HG03039 (cell line): ENCODE results near the gene C1orf198.

Experiments used
- ATAC-seq: cut with Tn5 transposase; IDR thresholded peaks from one replicate; pipeline ENCODE4 v1.9.1; 2021; ENCODE audit warnings: mild to moderate bottlenecking, moderate library complexity; ENCODE audit not compliant: unreplicated experiment

Gene C1orf198

DNA sequence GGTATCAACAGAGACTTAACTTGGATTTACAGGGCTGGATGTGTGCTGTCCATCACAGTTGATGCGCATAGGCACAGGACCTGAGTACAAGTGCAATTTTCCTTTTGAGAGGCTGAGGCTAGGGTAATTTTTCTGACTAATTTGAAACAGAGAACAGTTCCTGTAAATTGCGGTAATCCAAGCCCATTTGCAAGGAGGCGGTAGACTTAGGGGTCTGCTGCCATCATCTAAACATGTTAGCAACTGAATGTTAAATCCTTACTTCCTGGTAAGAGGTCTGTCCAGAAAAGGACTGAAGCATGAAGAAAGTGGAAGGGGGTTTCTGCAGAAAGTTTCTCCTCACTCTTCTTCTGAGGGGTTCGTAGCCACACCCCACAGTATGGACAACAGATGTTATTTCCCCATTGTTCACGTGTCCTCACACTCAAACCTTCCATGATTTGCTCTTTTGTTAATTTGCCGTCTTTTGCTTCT is 23.7 kb upstream of the C1orf198 start:
- no peak for ATAC-seq

DNA sequence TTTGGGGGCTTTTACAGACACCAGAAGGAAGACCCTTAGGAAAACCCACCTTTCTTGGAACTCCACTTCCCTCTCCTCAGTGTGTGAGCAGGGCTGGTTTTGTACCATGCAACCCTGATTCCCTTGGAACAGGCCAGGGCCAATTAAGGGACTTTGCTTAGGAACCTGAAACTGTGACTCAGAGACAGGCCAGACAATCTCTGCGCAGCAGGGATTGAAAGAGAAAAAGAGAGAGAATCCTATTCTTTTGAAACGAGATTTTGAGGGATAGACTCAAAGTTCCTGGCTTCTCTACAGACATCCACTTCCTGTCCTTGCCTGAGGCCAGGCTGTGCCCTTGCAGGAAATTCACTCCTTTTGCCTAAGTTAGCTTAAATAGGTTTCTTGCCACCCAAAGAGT is 23.1 kb upstream of the C1orf198 start:
- ATAC-seq, result no peak

DNA sequence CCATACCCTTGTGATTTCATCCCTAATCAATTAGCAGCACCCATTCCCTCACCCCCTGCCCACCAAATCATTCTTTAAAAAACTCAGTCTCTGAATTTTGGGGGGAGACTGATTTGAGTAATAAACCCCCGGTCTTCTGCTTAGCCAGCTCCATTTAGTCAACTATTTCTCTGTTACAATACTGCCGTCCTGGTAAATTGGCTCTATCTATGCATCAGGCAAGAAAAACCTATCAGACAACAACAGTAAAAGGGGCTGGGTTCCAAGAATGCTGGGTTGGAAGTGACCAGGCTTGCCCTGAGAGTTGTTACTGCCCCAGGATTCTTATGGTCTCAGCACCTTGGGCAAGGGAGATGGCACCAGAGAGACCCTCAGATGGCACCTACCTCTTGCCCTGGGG is 16.3 kb upstream of the C1orf198 start:
- ATAC-seq, result no peak

DNA sequence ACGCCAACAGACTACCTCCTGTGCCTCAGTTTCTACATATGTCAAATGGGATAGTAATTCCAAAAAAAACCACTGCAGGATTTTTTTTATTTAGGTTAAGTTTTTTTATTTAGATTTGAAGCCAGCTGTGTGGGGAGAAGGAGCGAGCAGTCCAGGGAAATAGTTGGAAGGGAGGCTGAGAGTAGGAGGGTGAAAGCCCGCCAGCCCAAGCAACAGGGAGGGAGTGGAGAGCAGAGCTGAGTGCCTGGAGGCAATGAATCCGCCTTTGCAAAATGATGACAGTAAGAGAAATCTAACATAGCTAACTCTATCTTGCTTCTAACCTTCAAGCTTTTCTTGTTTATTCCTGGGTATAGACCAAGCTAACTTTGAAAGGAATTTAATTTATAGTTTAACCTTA is 15.6 kb upstream of the C1orf198 start:
- ATAC-seq, result no peak

DNA sequence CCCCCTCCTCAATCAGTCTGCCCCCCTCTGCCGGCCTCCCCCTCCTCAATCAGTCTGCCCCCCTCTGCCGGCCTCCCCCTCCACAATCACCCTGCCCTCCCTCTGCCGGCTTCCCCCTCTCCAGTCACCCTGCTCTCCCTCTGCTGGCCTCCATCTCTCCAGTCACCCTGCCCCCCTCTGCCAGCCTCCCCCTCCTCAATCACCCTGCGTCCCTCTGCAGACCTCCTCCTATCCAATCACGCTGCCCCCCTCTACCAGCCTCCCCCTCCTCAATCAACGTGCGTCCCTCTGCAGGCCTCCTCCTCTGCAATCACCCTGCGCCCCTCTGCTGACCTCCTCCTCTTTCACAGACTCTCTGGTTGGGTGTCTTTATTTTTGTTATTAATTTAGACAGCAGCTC is 11.5 kb upstream of the C1orf198 start:
- no peak for ATAC-seq

DNA sequence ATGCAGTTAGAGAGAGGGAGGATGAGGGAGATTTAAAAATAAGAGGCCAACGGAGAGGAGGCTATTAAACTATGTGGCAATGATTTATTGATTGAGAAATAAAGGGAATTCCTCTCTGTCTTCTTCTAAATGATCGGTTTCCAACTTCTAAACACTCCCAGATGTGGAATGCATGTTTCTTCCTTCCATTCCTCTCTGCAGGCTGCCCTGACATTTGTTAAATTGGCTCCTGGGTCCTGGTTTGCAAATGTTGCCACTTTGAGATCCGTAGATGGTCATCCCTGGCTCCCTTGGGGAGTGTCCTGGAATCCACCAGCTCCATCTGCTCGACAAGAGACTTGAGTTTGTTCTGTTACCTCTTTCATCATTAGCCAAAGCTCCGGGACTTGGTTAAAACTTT is 10.3 kb upstream of the C1orf198 start:
- no peak for ATAC-seq

DNA sequence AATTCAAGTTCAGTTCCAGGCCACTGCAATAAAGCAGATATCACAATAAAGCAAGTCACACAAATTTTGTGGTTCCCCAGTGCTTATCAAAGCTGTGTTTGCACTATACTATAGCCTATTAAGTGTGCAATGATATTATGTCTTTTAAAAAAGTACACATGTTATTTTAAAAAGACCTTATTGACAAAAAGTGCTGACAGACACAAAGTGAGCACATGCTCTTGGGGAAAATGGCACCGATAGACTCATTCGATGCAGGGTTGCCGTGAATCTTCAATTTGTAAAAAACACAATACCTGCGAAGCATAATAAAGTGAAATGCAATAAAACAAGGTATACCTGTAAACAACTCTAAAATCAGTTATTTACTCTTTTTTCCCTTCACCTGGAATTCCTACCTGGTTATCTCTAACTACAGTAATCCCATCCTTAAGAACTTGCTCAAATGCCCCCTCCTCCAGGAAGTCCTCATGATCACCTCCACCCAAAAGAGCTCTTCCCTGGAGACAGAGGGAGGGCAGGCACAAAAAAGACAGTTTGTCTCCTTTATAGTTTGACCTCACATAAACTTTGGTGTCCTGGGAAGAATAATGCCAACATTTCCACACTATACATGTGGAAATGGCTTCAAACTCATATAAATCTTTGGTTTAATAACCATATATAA is 9.7 kb upstream of the C1orf198 start:
- no peak for ATAC-seq

DNA sequence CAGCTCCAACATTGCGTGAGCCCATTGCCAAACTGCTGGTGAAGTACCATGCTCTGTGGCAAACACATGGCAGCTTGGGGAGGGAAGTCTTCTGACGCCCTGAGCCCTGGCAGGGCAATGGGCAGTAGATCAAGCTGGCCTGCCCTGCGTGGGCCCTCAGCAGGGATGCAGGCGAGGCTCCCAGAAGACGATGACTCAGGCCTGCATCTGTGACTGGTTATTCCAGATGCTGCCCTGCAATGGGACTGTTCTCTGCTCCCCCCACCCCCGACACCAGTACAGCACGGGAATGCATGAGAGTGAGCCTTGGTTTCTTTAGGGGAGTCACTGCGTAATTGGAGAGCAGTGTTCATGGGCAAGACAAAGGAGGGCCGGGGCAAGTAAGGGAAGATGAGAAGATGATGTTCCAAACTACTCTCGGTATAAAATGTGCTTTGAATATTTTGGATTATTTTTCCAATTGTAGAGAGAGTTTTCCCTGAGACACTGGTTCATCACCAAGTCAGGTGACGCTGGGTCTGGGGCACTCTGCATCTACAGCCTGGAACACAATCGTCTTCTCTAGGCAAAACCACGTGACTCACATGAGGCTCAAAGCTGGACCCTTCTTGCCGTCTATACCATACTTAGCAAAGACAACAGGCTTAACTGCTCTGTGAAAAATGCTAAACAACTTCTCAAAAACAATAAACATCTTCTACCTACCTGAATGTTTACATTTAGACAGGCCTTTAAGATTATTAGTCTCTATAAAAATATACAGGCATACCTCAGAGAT is 9.0 kb upstream of the C1orf198 start:
- ATAC-seq, result no peak

DNA sequence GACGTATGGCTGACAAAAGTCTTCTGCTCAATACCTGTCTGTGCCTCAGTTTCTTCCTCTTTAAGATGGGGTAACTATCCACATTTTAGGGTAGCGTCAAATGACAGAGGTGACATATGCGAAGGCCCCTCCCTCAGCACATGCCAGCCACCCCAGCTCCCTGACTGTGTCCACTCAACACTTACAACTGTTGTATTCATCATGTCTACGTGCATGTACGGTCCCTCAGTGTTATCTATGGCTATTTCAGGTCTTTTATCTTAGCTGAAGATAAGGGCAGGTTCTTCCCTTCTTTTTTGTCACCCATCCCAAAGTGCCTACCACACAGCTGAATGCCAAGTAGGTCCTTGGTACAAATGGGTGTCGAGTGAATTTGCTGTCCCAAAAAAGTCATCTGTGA is 8.3 kb upstream of the C1orf198 start:
- ATAC-seq, result no peak

DNA sequence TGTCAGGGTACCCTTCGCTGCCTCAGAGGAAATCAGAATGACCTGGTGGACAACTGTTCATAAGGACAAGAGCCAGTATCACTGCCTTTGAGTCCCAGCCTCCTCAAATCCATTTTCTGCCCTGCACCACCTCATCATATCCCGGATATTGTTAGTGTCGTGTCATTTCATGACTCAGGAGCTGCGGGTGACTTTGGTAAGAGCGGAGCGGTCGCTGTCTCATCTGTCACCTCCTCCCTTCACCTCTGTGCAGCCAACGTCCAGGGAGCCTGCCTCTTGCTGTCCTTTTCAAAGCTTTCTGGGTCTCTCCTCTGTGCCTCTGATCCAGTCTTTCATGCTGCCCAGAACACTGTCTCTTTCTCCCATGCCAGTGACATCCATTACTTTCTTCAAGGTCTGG is 7.0 kb upstream of the C1orf198 start:
- ATAC-seq, result no peak

DNA sequence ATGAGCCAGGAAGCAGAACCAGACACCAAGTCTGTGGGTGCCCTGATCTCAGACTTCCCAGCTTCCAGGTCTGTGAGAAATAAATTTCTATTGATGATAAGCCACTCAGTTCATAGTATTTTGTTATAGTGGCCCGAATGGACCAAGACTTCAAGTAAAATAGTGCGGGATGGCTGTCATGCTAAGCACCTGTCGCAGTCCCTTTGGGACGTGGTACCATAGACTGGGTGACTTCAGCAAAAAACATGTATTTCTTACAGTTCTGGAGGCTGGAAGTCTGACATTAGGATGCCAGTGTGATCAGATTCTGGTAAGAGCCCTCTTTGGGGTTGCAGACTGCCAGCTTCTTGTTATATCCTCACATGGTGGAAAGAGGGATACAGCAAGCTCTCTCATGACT is 2.6 kb upstream of the C1orf198 start:
- ATAC-seq, result no peak

DNA sequence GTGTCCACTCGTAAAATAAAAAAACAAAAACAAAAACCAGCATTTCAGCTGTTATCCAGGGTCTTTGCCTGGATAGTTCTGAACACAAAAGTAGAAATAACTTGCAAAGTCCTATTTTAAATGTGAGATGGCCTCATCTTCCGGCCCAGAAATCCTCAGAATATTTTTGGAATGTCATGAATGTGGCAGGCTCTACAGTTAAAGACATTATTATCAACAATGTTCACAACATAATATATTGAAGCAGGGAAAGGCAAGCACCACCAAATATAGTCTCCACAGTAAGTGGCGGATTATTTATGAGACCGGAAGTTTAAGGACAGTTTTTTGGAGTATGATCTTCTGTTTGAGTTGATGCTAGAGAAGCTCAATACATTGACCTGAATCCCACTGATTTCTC is 1.2 kb upstream of the C1orf198 start:
- no peak for ATAC-seq

DNA sequence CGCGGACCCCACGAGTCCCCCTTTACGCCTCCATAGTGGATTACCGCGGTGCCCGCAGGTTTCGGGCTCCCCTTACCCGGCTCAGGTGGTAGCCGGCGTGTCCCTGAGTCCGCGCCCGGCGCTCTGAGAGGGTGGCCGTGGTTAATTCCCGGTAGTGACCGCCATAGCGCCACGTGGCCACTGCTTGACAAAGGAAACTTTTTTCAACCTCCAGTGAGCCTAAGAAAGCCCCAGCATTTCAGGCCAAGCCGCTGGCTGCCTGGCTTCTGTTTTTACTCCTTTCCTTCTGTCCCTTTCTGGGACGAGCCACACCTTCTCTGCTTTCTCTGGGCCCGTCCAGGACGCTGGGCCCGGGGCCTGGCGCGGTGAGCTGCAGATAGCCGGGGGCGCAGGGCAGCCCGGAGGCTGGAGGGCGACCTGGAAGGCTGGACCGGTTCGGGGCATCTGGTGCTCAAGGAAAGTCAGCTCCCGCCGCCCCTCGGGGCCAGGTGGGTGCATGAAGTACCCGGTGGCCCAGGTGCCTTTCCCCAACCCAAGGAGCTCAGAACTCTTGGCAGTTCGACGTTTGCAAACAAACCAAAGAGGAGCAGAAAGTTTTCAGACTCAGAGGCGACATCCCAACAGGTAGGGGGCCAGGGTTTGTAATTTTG is 540 bp upstream of the C1orf198 start:
- ATAC-seq, result peak; percentile 33

DNA sequence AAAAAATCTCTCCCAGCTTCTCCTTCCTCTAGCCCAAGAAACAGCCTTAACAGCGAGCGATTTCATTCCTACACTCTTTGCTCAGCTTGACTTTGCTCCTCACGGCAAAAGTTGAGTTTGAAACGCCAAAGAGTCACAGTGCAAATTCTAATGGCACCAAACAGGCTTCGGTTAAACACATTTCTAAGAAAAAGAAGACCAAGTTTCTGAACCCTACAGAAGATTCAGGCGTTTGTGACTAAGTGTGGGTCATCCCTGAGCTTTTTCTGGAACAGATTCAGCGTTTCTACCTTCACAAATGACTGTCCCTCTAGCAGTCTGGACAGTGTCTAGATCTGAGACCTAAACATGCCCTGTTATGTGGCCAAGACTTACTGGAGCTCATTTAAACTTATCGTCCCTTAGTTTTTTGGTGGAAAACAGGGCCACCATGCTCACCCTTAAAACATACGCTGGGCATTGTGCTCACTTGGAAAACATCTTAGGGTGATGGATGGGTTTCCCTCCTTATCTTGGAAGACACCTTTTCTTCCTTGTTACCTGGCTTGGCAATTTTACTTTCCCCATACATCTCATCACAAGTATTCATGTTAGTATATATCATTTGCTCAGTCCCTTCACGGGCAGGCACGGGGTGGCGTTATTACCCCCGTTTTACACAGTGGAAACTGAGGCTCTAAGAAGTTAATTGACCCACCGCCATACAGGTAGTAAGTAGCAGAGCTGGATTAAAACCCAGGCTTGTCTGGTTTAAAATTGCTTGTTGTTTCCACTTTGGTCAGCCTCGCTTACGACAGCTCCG is 1.0 kb downstream of the C1orf198 start:
- no peak for ATAC-seq

DNA sequence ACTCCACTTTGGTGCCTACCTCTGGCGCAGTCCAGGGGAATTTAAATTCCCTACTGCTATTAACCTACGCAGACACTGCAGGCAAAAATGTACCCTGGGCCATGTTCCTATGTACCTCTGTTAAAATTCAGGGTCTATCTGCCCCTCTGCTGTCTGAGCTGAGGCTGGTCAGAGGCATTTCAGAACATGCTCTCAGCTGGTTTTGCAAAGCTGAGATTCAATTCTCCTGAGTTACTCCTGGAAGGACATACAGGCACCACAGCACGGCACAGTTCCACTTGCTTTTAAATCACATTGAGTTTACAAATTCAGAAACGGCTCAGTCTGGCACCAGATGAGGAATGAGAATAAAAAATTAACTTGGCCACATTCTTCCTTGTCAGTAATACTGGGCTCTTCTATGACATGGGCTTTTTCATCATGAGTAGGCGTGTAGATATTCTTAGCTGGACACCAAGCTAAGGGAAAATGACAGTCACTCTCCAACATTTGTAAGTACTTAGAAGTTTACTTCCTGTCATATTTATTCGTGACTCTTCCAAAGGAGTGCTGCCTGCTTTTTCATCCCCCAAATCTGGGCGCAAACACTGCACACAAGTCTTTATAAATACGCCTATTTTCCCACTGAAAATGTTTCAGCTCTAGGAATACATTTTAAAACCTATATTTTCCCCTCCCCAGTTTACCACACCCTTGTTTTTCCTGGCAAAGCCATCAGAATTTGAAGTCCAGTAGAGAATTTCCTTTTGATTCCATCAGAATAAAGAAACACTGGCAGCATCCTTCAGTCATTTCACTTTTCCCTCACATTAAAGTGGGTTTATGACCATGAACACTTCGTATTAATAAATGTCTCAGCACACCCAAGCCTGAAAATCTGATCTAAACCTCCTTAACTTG is 1.9 kb downstream of the C1orf198 start:
- ATAC-seq, result no peak

DNA sequence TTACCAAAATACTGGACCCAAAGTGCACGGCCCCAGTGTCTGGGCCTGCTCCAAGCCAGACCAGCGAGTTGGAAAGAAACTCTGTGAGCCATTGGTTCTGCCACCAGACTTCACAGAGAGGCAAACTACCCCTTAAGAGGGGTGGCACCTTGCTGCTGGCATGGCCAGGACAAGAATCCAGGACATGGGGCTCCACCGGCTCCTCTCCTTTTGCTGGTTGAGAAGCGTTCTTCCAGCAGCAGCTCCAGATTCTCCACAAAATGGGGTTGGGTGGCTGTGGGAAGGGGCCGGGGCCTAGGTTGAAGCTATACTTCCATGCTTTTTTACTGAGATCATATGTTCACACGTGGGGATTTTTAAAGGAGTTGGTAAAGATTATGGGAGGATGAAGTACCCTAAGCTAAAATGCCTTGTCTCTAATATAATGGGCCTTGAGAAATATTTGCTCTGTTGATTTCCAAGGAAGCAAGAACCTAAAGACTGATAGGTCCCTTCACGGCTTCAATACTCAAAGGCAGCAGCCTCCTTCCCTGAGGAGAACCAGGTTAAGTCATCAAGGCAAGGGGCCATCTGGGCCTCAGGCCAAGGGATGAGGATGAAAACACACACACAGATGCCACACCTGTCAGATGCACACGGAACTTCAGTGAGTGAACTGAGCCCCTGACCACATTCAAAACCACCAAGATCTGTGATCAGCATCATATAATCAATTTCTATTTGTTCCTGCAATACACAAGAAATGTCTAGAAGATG is 3.1 kb downstream of the C1orf198 start:
- no peak for ATAC-seq

DNA sequence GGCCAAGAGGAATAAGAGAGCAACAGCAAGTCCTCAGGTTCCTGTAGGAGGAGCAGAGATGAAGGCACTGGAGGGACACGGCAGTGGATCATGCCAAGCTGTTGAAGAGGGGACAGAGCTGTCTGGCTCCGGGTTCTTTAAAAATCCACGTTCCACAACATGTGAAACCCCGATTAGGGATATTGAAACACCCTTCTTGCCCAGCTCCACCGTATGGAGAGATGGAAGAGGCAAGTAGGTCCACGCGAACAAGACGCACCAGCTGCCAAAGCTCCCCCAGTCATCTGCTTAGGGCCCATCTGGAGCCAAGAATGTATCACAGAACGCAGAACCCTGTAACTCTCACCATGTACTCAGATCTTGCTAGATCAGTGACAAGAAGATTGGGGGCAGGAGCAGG is 3.9 kb downstream of the C1orf198 start:
- ATAC-seq, result no peak

DNA sequence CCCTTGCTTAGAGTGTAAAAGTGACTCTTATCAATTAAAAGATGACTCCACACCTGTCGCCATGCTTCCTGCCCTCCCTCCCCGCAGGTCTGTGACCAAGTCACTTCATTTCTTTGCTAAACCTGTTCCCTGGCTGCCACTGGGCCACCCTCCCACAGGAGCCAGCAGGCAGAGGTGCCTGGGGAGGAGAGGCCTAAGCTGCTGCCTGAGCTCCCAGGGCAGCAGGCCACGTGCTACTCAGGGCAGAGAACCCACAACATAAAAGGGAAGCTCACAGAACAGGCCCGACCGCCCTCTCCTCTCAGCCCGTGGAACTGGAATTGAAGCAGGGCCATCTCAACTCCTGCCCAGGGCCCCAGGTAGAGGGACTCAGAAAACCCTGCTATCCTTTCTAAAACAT is 4.9 kb downstream of the C1orf198 start:
- ATAC-seq, result no peak

DNA sequence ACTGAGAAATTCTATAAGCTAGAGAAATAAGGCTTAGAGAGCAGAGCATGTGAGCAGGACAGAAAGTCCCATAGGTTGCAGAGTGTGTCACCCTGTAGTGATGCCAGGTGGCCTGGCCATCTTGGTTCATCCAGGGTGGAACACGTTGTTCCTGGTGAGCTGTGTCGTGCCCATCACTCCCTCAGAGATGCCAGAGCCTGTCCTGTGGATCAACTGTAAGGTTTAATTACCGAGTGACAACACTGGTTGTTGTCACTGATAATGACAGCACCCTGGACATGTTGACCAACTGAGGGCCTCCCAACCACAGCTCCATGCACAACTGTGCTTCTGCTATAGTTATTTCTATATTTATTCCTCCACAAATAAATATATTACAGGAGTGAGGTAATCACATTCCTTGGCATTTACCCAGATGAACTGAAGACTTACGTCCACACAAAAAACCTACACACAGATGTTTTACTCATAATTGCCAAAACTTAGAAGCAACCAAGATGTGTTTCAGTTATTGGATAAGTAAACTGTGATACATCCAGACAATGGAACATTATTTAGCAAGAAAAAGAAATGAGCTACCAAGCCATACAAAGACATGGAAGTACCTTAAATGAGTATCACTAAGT is 6.2 kb downstream of the C1orf198 start:
- no peak for ATAC-seq
